ENCODE data around the gene CCDC6.

Gene CCDC6

GRCh38 chr10:59823111-59823510 is 83.2 kb downstream of the CCDC6 start:
- H3K27me3 ChIP-seq (ENCODE audit: insufficient read depth, low read length), result no peaks in the 10 kb centered on the region
- no peak overlapping the region for H3K27ac ChIP-seq (ENCODE audit: low read length)
- H3K36me3 ChIP-seq (ENCODE audit: insufficient read depth, low read depth, low read length), result peaks cover 17% of the 10 kb centered on the region; the same call in 1 of the 2 replicates
- H3K4me3 ChIP-seq (ENCODE audit: low read length), result no peak overlapping the region
- H3K4me1 ChIP-seq (ENCODE audit: insufficient read depth, low read length), result peaks cover 3% of the 10 kb centered on the region; the same call in 1 of the 2 replicates
- no peaks in the 10 kb centered on the region for H3K9me3 ChIP-seq (ENCODE audit: insufficient read depth, low read depth, low read length)
- H3K9ac ChIP-seq (ENCODE audit: low read depth, low read length), result no peak overlapping the region

GRCh38 chr10:59820471-59820870 is 85.9 kb downstream of the CCDC6 start:
- no peak overlapping the region for H3K9ac ChIP-seq (ENCODE audit: low read depth, low read length)
- H3K27me3 ChIP-seq (ENCODE audit: insufficient read depth, low read length), result no peaks in the 10 kb centered on the region
- peaks cover 17% of the 10 kb centered on the region; the same call in 1 of the 2 replicates for H3K36me3 ChIP-seq (ENCODE audit: insufficient read depth, low read depth, low read length)
- no peak overlapping the region for H3K4me3 ChIP-seq (ENCODE audit: low read length)
- no peaks in the 10 kb centered on the region for H3K9me3 ChIP-seq (ENCODE audit: insufficient read depth, low read depth, low read length)
- no peak overlapping the region for H3K27ac ChIP-seq (ENCODE audit: low read length)
- H3K4me1 ChIP-seq (ENCODE audit: insufficient read depth, low read length), result peaks cover 2% of the 10 kb centered on the region; the same call in 1 of the 2 replicates

GRCh38 chr10:59819683-59820082 is 86.7 kb downstream of the CCDC6 start:
- H3K9ac ChIP-seq (ENCODE audit: low read depth, low read length), result no peak overlapping the region
- H3K27me3 ChIP-seq (ENCODE audit: insufficient read depth, low read length), result no peaks in the 10 kb centered on the region
- no peaks in the 10 kb centered on the region for H3K9me3 ChIP-seq (ENCODE audit: insufficient read depth, low read depth, low read length)
- no peak overlapping the region for H3K4me3 ChIP-seq (ENCODE audit: low read length)
- H3K27ac ChIP-seq (ENCODE audit: low read length), result no peak overlapping the region
- peaks cover 21% of the 10 kb centered on the region; the same call in 1 of the 2 replicates for H3K36me3 ChIP-seq (ENCODE audit: insufficient read depth, low read depth, low read length)
- no peaks in the 10 kb centered on the region; the same call in 1 of the 2 replicates for H3K4me1 ChIP-seq (ENCODE audit: insufficient read depth, low read length)

- H3K9me3 ChIP-seq (ENCODE audit: insufficient read depth, low read depth, low read length), result no peaks in the 10 kb centered on the region
- no peaks in the 10 kb centered on the region; the same call in 1 of the 2 replicates for H3K4me1 ChIP-seq (ENCODE audit: insufficient read depth, low read length)
- no peak overlapping the region for H3K4me3 ChIP-seq (ENCODE audit: low read length)
- H3K36me3 ChIP-seq (ENCODE audit: insufficient read depth, low read depth, low read length), result peaks cover 21% of the 10 kb centered on the region; the same call in 1 of the 2 replicates
- H3K9ac ChIP-seq (ENCODE audit: low read depth, low read length), result no peak overlapping the region
- H3K27me3 ChIP-seq (ENCODE audit: insufficient read depth, low read length), result no peaks in the 10 kb centered on the region
- no peak overlapping the region for H3K27ac ChIP-seq (ENCODE audit: low read length)
These were observed 87.1 kb downstream of the CCDC6 start for GRCh38 chr10:59819265-59819664.

GRCh38 chr10:59817773-59818172 is 88.6 kb downstream of the CCDC6 start:
- H3K27me3 ChIP-seq (ENCODE audit: insufficient read depth, low read length), result no peaks in the 10 kb centered on the region
- no peaks in the 10 kb centered on the region; the same call in 1 of the 2 replicates for H3K4me1 ChIP-seq (ENCODE audit: insufficient read depth, low read length)
- no peak overlapping the region for H3K4me3 ChIP-seq (ENCODE audit: low read length)
- no peaks in the 10 kb centered on the region for H3K9me3 ChIP-seq (ENCODE audit: insufficient read depth, low read depth, low read length)
- H3K27ac ChIP-seq (ENCODE audit: low read length), result no peak overlapping the region
- H3K9ac ChIP-seq (ENCODE audit: low read depth, low read length), result no peak overlapping the region
- H3K36me3 ChIP-seq (ENCODE audit: insufficient read depth, low read depth, low read length), result peaks cover 35% of the 10 kb centered on the region; the same call in 1 of the 2 replicates

- Histone ChIP-seq H3K4me1 (ENCODE audit: insufficient read depth, low read length) (peaks cover under 1% of the 10 kb centered on the region), H3K9ac (ENCODE audit: low read depth, low read length) (no peak overlapping the region), H3K27me3 (ENCODE audit: insufficient read depth, low read length) (no peaks in the 10 kb centered on the region), H3K27ac (ENCODE audit: low read length) (no peak overlapping the region), H3K4me3 (ENCODE audit: low read length) (no peak overlapping the region), H3K9me3 (ENCODE audit: insufficient read depth, low read depth, low read length) (no peaks in the 10 kb centered on the region), H3K36me3 (ENCODE audit: insufficient read depth, low read depth, low read length) (peaks cover 59% of the 10 kb centered on the region)
These were observed 91.5 kb downstream of the CCDC6 start for GRCh38 chr10:59814878-59815277.

GRCh38 chr10:59812519-59813122 is 93.7 kb downstream of the CCDC6 start:
- H3K36me3 ChIP-seq (ENCODE audit: insufficient read depth, low read depth, low read length), result peaks cover 72% of the 10 kb centered on the region
- no peak overlapping the region for H3K4me3 ChIP-seq (ENCODE audit: low read length)
- H3K9me3 ChIP-seq (ENCODE audit: insufficient read depth, low read depth, low read length), result no peaks in the 10 kb centered on the region
- no peak overlapping the region for H3K9ac ChIP-seq (ENCODE audit: low read depth, low read length)
- H3K27ac ChIP-seq (ENCODE audit: low read length), result no peak overlapping the region
- H3K27me3 ChIP-seq (ENCODE audit: insufficient read depth, low read length), result no peaks in the 10 kb centered on the region
- peaks cover 8% of the 10 kb centered on the region for H3K4me1 ChIP-seq (ENCODE audit: insufficient read depth, low read length)

- Histone ChIP-seq H3K27ac (ENCODE audit: low read length) (no peak overlapping the region), H3K9ac (ENCODE audit: low read depth, low read length) (no peak overlapping the region), H3K36me3 (ENCODE audit: insufficient read depth, low read depth, low read length) (peaks cover 95% of the 10 kb centered on the region), H3K9me3 (ENCODE audit: insufficient read depth, low read depth, low read length) (no peaks in the 10 kb centered on the region), H3K4me1 (ENCODE audit: insufficient read depth, low read length) (peaks cover 8% of the 10 kb centered on the region), H3K4me3 (ENCODE audit: low read length) (no peak overlapping the region), H3K27me3 (ENCODE audit: insufficient read depth, low read length) (no peaks in the 10 kb centered on the region)
These were observed 96.7 kb downstream of the CCDC6 start for GRCh38 chr10:59809644-59809974.

GRCh38 chr10:59808896-59809643 is 97.3 kb downstream of the CCDC6 start:
- Histone ChIP-seq H3K27ac (ENCODE audit: low read length) (no peak overlapping the region), H3K9me3 (ENCODE audit: insufficient read depth, low read depth, low read length) (no peaks in the 10 kb centered on the region), H3K9ac (ENCODE audit: low read depth, low read length) (no peak overlapping the region), H3K36me3 (ENCODE audit: insufficient read depth, low read depth, low read length) (peaks cover 95% of the 10 kb centered on the region), H3K4me3 (ENCODE audit: low read length) (no peak overlapping the region), H3K27me3 (ENCODE audit: insufficient read depth, low read length) (no peaks in the 10 kb centered on the region), H3K4me1 (ENCODE audit: insufficient read depth, low read length) (peaks cover 8% of the 10 kb centered on the region)

GRCh38 chr10:59807629-59808620 is 98.4 kb downstream of the CCDC6 start:
- Histone ChIP-seq H3K27me3 (ENCODE audit: insufficient read depth, low read length) (no peaks in the 10 kb centered on the region), H3K9ac (ENCODE audit: low read depth, low read length) (no peak overlapping the region), H3K4me3 (ENCODE audit: low read length) (no peak overlapping the region), H3K4me1 (ENCODE audit: insufficient read depth, low read length) (peaks cover 8% of the 10 kb centered on the region), H3K9me3 (ENCODE audit: insufficient read depth, low read depth, low read length) (no peaks in the 10 kb centered on the region), H3K36me3 (ENCODE audit: insufficient read depth, low read depth, low read length) (peaks cover 96% of the 10 kb centered on the region), H3K27ac (ENCODE audit: low read length) (no peak overlapping the region)

GRCh38 chr10:59805014-59805413 is 101.3 kb downstream of the CCDC6 start:
- Histone ChIP-seq H3K36me3 (ENCODE audit: insufficient read depth, low read depth, low read length) (peaks cover 93% of the 10 kb centered on the region), H3K4me3 (ENCODE audit: low read length) (no peak overlapping the region), H3K27me3 (ENCODE audit: insufficient read depth, low read length) (no peaks in the 10 kb centered on the region), H3K9me3 (ENCODE audit: insufficient read depth, low read depth, low read length) (no peaks in the 10 kb centered on the region), H3K27ac (ENCODE audit: low read length) (no peak overlapping the region), H3K9ac (ENCODE audit: low read depth, low read length) (no peak overlapping the region), H3K4me1 (ENCODE audit: insufficient read depth, low read length) (peaks cover 8% of the 10 kb centered on the region)

Measured in iPS-20b (cell line).